ENCODE results near the gene GATM.
"Not testable (repeated sequence)": the region's sequence is repeated elsewhere in the genome, so short reads cannot be mapped to it uniquely, and the experiment has no call there.

GATM gene

GRCh38 chr15:45326280-45326679 is 52.1 kb downstream of the GATM start:
- H3K27ac ChIP-seq = no peak overlapping the region
- TF ChIP-seq CTCF (conservative IDR thresholded peaks at IDR 0.05) (no peak), ZFX (IDR thresholded peaks at IDR 0.05) (no peak)

- TF ChIP-seq CTCF (conservative IDR thresholded peaks at IDR 0.05) = no peak
- no peak for TF ChIP-seq ZFX (IDR thresholded peaks at IDR 0.05)
- H3K27ac ChIP-seq = no peak overlapping the region
Measured at GRCh38 chr15:45320581-45321205, 57.7 kb downstream of the GATM start.

DNA sequence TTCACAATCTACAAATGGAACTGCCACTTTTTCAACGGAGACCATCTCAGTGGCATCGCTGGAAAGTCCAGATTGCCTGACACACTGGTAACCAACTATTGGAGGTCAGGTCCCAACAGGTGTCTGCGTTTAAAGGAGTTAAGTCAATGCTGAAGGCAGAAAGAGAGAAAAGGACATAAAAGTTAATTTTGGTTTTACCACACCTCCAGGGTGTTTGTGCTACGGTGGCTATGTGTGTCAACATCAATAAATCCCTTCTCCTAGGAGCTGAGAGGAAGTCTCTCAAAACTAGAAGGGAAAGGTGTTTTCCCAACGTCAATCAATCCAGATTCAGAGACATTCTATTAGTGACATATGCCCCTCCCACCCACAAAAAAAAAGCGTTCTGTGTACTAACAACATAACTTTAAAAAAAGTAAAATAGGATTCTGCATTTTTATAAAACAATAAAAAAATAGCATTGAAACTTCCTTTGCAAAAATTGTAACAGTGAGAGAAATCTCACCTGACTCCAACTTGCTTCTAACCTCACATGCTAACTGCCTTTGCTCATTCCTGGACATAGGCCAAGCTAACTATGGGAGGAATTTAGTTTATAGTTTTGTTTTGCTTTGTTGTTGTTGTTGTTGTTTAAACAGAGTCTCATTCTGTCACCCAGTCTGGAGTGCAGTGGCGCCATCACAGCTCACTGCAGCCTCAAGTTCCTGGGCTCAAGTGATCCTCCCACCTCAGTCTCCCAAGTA is 58.7 kb downstream of the GATM start:
- TF ChIP-seq ZFX (IDR thresholded peaks at IDR 0.05) (no peak), CTCF (conservative IDR thresholded peaks at IDR 0.05) (no peak)
- no peak overlapping the region for H3K27ac ChIP-seq

DNA sequence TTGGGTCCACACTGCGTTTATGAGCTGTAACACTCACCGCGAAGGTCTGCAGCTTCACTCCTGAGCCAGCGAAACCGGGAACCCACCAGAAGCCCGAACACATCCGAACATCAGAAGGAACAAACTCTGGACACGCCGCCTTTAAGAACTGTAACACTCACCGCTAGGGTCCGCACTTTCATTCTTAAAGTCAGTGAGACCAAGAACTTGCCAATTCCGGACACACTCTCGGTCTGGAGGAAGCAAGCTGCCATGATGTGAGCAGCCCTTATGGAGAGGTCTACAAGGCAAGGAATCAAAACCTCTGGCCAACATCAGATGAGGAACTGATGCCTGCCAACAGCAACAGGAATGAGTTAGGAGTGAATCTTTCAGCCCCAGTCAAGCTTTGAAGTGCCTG is 63.4 kb downstream of the GATM start:
- TF ChIP-seq ZFX (IDR thresholded peaks at IDR 0.05) = no peak
- peak; percentile 27 for TF ChIP-seq CTCF (conservative IDR thresholded peaks at IDR 0.05)
- no peak overlapping the region for H3K27ac ChIP-seq

- not testable (repeated sequence) for H3K27ac ChIP-seq
Measured at GRCh38 chr15:45314117-45314516, 64.2 kb downstream of the GATM start.

Data from C4-2B (cell line).